ENCODE data around the gene OSCAR.

OSCAR gene, protein sequence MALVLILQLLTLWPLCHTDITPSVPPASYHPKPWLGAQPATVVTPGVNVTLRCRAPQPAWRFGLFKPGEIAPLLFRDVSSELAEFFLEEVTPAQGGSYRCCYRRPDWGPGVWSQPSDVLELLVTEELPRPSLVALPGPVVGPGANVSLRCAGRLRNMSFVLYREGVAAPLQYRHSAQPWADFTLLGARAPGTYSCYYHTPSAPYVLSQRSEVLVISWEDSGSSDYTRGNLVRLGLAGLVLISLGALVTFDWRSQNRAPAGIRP

DNA sequence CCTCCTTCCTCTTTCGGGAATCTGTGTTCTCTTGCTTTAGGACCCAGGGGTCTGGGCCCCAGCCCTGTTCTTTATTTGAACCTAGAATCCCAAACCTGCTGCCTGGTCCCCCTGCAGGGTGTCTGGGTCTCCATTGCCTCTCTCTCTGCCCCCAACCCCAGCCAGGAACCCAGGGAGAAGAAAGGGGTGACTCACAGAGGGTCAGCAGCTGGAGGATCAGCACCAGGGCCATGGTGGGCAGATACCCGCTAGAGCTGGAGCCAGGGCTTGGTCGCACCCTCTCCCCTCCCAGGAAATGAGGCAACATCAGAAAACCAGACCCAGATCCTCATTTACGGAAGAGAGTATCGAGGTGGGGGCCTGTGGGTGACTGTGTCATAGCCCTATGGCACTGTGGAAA, at the start of gene OSCAR:
OSCAR (minus strand) TSS at position 243 of the 400 bp plus-strand sequence; CDS start at position 232, 11 bp downstream.
- DNase-seq (ENCODE audit: low spot score), result no peak

DNA sequence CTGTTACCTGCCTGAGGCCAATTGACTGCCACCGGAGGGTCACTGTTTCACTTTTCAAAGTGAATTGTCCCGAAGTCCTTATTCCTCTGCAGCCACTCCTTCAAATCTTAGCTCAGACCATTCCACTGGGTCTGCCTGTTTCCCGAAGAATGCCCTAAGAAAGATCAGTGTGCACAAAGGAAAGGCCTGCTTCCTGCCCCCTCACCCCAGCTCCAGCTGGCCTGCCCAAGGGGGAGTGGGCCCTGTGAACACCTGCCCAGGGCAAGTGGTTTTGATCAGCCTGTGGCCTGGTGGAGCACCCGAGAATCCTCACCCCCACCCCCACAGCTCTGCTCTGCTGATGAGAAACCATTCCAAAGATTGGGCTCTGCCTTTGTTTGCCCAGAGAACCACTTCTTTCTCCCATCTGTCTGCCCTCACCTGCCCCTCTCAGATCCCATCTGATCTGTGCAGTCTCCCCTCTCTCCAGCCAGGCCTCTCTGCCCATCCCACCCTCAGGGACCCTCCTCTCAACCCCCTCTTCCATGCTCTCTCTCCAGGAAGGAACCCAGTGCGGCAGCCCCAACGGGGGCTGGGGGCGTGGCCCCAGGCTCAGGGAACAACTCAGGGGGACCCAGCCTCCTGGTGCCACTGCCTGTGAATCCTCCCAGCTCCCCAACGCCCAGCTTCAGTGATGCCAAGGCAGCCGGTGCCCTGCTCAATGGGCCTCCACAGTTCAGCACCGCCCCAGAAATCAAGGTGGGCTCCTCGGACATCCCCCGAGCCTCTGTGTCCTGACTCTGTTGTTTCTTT, 48.6 kb upstream of the OSCAR start:
- DNase-seq (ENCODE audit: low spot score), result no peak

DNA sequence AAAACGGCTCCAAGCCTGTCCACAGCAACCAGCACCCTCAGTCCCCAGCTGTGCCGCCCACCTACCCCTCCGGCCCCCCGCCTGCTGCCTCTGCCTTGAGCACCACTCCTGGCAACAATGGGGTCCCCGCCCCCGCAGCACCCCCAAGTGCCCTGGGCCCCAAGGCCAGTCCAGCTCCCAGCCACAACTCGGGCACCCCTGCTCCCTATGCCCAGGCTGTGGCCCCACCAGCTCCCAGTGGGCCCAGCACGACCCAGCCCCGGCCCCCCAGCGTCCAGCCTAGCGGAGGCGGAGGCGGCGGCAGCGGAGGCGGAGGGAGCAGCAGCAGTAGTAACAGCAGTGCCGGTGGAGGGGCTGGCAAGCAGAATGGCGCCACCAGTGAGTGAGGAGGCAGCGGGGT, 47.6 kb upstream of the OSCAR start:
- no peak for DNase-seq (ENCODE audit: low spot score)

DNA sequence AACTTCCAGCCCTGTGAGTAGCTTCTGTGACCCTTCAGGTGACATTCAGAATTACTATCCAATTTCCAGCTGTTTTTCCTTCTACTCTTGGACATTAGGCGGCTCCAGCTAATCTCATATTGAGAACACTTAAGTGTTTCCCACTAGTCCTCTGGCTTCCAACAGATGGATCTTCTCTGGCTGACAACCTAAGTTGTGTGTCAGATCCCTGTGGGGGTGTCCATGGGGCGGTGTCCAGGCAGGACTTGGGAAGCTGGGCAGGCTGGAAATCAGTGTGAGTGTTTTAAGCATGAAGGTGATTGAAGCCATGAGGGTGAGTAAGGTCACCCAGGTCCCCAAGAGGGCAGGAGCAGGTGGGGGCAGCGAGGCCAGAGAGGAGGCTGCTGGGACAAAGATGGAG, 47.1 kb upstream of the OSCAR start:
- DNase-seq (ENCODE audit: low spot score), result no peak

DNA sequence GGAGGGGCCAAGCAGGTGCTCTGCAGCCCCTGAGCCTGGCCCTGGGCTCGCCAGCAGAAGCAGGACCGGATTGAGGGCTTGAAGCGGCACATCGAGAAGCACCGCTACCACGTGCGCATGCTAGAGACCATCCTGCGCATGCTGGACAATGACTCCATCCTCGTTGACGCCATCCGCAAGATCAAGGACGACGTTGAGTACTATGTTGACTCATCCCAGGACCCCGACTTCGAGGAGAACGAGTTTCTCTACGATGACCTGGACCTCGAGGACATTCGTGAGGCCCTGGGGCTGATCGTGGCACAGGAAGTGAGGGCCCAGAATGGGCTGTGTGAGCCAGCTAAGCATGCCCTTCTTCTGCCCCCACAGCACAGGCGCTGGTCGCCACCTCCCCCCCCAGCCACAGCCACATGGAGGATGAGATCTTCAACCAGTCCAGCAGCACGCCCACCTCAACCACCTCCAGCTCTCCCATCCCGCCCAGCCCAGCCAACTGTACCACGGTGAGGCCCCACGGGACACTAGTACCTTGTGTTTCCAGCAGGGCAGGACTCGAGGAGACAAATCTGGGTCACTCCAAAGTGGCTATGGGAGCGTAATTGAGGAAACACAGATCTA, 45.0 kb upstream of the OSCAR start:
- DNase-seq (ENCODE audit: low spot score), result no peak

DNA sequence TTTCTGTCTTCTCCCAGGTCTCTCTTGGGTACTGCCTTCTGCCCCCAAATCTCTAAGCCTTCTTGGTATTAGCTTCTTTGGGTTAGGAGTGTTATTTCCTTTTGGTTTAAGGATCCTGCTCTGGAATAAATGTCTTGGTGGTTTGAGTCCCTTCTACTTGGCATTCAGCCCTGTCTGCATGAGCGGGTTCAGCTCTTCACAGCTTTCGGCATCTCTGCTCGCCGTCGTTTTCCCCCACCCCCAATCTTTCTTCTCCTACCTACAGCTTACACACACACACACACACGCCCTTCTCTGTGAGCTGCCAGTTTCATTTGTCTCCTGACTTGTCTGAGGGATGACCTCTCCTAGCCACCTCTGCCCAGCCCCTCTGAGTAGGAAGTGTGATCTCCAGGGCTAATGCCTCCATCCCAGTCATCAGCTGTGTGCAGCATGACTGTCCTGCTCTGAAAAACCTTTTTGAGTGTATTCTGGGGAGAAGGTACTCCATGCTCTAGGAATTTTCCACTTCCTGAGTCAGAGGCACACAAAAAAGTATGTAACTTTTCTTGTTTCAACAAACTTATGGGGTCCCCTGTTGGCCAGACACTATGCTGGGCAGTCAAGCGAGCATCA, 41.7 kb upstream of the OSCAR start:
- DNase-seq (ENCODE audit: low spot score), result no peak

GRCh38 chr19:54141356-54141755, 40.8 kb upstream of the OSCAR start:
- DNase-seq (ENCODE audit: low spot score), result no peak

GRCh38 chr19:54138489-54139256, 38.1 kb upstream of the OSCAR start:
- no peak for DNase-seq (ENCODE audit: low spot score)

DNA sequence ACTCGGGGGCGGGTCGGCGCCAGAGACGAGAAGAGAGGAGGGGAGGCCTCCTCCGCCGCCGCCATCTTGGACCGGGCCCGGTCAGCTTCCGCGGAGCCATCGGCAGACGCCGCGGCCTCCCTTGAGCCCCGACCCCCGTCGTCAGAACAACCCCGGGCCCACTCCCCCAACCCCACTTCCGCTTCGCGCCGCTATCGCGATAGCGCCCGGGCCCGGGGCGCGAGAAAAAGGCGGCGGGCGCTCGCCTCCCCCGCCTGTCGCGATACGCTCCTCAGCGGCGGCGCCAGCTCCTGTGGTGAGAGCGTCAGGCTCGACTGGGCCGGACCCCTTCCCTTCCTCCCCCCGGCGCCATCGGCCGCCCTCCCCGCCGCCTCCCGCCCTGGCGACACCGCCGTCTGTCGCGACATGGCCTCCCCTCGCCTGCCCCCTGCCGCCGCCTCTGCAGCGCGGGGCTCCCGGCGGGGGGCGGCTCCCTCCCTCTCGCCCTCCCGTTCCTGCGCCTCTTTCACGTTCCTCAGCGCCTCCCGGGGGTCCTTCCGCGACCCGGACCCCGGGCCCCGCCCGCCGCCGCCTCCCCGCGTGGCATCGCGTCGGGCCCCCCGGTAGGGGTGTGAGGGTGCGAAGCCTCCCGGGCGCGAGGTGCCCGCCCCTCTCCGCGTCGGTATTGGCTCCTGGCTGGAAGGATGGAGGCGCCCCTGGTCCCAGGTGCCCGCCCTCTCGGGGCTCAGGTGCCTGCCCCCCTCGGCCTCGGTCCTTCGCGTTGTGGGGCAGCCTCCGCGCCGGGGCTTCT, 37.3 kb upstream of the OSCAR start, which contains the start of gene CNOT3:
CNOT3 (plus strand) TSS at position 64 of the 790 bp plus-strand sequence. CDS start 5,217 bp downstream, outside the sequence.
- peak; percentile 17 for DNase-seq (ENCODE audit: low spot score)

GRCh38 chr19:54136864-54137698, 36.5 kb upstream of the OSCAR start:
- DNase-seq (ENCODE audit: low spot score), result peak; percentile 100

GRCh38 chr19:54136086-54136863, 35.7 kb upstream of the OSCAR start:
- DNase-seq (ENCODE audit: low spot score), result no peak

- DNase-seq (ENCODE audit: low spot score), result no peak
Measured at GRCh38 chr19:54133957-54134590, 33.5 kb upstream of the OSCAR start.

GRCh38 chr19:54133312-54133956, 32.8 kb upstream of the OSCAR start:
- DNase-seq (ENCODE audit: low spot score), result no peak

- no peak for DNase-seq (ENCODE audit: low spot score)
Measured at GRCh38 chr19:54129617-54129996, 29.0 kb upstream of the OSCAR start.

GRCh38 chr19:54128796-54129616, 28.4 kb upstream of the OSCAR start:
- DNase-seq (ENCODE audit: low spot score), result no peak

DNA sequence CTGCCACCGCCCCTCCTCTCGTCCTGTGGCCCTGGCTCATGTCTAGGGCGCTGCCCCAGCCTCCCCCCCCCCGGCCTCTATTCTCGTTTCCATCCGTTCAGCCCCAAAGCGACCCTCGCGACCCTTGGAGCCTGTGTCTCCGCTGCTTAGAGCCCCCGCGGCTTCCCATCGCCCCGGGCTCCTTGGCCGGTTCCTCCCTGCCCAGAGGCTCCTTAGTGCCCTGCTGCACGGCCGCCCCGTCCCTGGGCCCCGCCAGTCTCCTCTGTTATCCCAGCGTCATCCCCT, 27.8 kb upstream of the OSCAR start:
- DNase-seq (ENCODE audit: low spot score), result no peak

DNA sequence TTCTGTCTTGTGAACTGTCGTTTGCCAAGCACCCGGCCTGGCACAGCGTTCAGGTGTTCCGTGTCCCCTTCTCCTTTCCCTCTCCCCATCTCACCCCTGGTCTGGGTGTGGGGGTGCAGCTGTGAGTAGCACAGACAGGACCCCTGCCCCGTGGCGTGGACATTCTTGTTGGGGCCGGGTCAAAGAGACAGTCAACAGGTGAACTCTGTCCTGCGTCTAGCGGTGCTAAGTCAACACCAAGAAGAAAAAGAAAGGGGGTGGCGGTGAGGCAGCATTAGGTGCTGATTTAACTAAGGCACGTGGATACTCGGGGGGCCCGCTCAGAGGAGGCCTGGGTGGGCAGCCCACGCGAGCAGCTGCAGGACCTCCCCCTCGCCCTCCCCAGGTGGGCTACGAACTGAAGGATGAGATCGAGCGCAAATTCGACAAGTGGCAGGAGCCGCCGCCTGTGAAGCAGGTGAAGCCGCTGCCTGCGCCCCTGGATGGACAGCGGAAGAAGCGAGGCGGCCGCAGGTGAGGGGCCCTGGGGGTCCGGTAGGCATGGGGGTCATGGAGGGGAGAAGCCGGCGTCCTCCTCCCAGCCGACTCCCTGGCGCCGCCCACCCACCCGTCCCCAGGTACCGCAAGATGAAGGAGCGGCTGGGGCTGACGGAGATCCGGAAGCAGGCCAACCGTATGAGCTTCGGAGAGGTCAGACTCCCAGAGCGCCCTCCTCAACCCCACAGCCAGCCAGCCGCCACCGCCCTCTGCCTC, 27.3 kb upstream of the OSCAR start:
- no peak for DNase-seq (ENCODE audit: low spot score)
